ENCODE results near the gene RAP1GAP. TPM values are rescaled to one million over a fixed set of nuclear protein-coding genes. Genes with fewer than 3 reads are reported as not detected.
"Not testable (repeated sequence)": the region's sequence is repeated elsewhere in the genome, so short reads cannot be mapped to it uniquely, and the experiment has no call there.

RAP1GAP gene
- polyA plus RNA-seq, 4 donors, result 15.9 to 81.8 (median 19.4) TPM

GRCh38 chr1:21567241-21568005 is 101.7 kb downstream of the RAP1GAP start:
- 85 to 93% (median 85%) methylated on average over 24 of the region's 24 CpGs for WGBS, 3 donors
- Histone ChIP-seq H3K4me1 (ENCODE audit: control insufficient read depth in 3 of 3, insufficient read depth in 2 of 3, low read depth in 1 of 3, low read length in 2 of 3) (peaks cover 0 to 6% (median 0%) of the 10 kb centered on the region in 3 donors), H3K36me3 (ENCODE audit: control insufficient read depth in 3 of 3, insufficient read depth in 2 of 3, low read depth in 1 of 3, low read length in 3 of 3) (no peaks in the 10 kb centered on the region), H3K27me3 (ENCODE audit: control insufficient read depth in 3 of 3, insufficient read depth in 3 of 3, low read length in 3 of 3) (no peaks in the 10 kb centered on the region), H3K27ac (ENCODE audit: low read depth in 1 of 3, low read length in 2 of 3) (no peak overlapping the region), H3K4me3 (ENCODE audit: low read depth in 1 of 3, low read length in 3 of 3) (no peak overlapping the region), H3K9me3 (ENCODE audit: control insufficient read depth in 2 of 2, insufficient read depth in 1 of 2, low read depth in 1 of 2, low read length in 1 of 2) (peaks cover 0 to 8% of the 10 kb centered on the region in 2 donors)
- DNase-seq (no peak), FAIRE-seq (no peak)

GRCh38 chr1:21566361-21566760 is 102.8 kb downstream of the RAP1GAP start:
- FAIRE-seq; H3K9me3 ChIP-seq (ENCODE audit: control insufficient read depth in 2 of 2, insufficient read depth in 1 of 2, low read depth in 1 of 2, low read length in 1 of 2); H3K27me3 ChIP-seq (ENCODE audit: control insufficient read depth in 3 of 3, insufficient read depth in 3 of 3, low read length in 3 of 3); H3K4me1 ChIP-seq (ENCODE audit: control insufficient read depth in 3 of 3, insufficient read depth in 2 of 3, low read depth in 1 of 3, low read length in 2 of 3); DNase-seq; H3K36me3 ChIP-seq (ENCODE audit: control insufficient read depth in 3 of 3, insufficient read depth in 2 of 3, low read depth in 1 of 3, low read length in 3 of 3); H3K4me3 ChIP-seq (ENCODE audit: low read depth in 1 of 3, low read length in 3 of 3); H3K27ac ChIP-seq (ENCODE audit: low read depth in 1 of 3, low read length in 2 of 3): not testable (repeated sequence)
- 89 to 92% (median 91%) methylated on average over 15 of the region's 15 CpGs for WGBS, 3 donors

GRCh38 chr1:21565285-21565684 is 103.9 kb downstream of the RAP1GAP start:
- 42 to 65% (median 42%) methylated on average over 8 of the region's 8 CpGs for WGBS, 3 donors
- no peak for FAIRE-seq

GRCh38 chr1:21564521-21565095 is 104.5 kb downstream of the RAP1GAP start:
- Histone ChIP-seq H3K4me1 (ENCODE audit: control insufficient read depth in 3 of 3, insufficient read depth in 2 of 3, low read depth in 1 of 3, low read length in 2 of 3) (peaks cover 0 to 3% (median 0%) of the 10 kb centered on the region in 3 donors), H3K36me3 (ENCODE audit: control insufficient read depth in 3 of 3, insufficient read depth in 2 of 3, low read depth in 1 of 3, low read length in 3 of 3) (no peaks in the 10 kb centered on the region), H3K4me3 (ENCODE audit: low read depth in 1 of 3, low read length in 3 of 3) (no peak overlapping the region), H3K27ac (ENCODE audit: low read depth in 1 of 3, low read length in 2 of 3) (no peak overlapping the region), H3K27me3 (ENCODE audit: control insufficient read depth in 3 of 3, insufficient read depth in 3 of 3, low read length in 3 of 3) (no peaks in the 10 kb centered on the region), H3K9me3 (ENCODE audit: control insufficient read depth in 2 of 2, insufficient read depth in 1 of 2, low read depth in 1 of 2, low read length in 1 of 2) (no peaks in the 10 kb centered on the region)
- no peak for DNase-seq
- WGBS, 3 donors, result 74 to 86% (median 76%) methylated on average over 14 of the region's 14 CpGs
- no peak for FAIRE-seq

More at GRCh38 chr1:21565285-21565684, 103.9 kb downstream of the RAP1GAP start:
- Histone ChIP-seq H3K4me3 (ENCODE audit: low read depth in 1 of 3, low read length in 3 of 3) (no peak overlapping the region), H3K27me3 (ENCODE audit: control insufficient read depth in 3 of 3, insufficient read depth in 3 of 3, low read length in 3 of 3) (no peaks in the 10 kb centered on the region), H3K9me3 (ENCODE audit: control insufficient read depth in 2 of 2, insufficient read depth in 1 of 2, low read depth in 1 of 2, low read length in 1 of 2) (no peaks in the 10 kb centered on the region), H3K4me1 (ENCODE audit: control insufficient read depth in 3 of 3, insufficient read depth in 2 of 3, low read depth in 1 of 3, low read length in 2 of 3) (peaks cover 0 to 6% (median 0%) of the 10 kb centered on the region in 3 donors), H3K27ac (ENCODE audit: low read depth in 1 of 3, low read length in 2 of 3) (no peak overlapping the region), H3K36me3 (ENCODE audit: control insufficient read depth in 3 of 3, insufficient read depth in 2 of 3, low read depth in 1 of 3, low read length in 3 of 3) (no peaks in the 10 kb centered on the region)
- no peak for DNase-seq

GRCh38 chr1:21563971-21564370 is 105.2 kb downstream of the RAP1GAP start:
- DNase-seq, result no peak
- 88 to 93% (median 88%) methylated on average over 15 to 17 of the region's 17 CpGs for WGBS, 3 donors
- no peaks in the 10 kb centered on the region for H3K9me3 ChIP-seq (ENCODE audit: control insufficient read depth in 2 of 2, insufficient read depth in 1 of 2, low read depth in 1 of 2, low read length in 1 of 2)
- no peaks in the 10 kb centered on the region for H3K36me3 ChIP-seq (ENCODE audit: control insufficient read depth in 3 of 3, insufficient read depth in 2 of 3, low read depth in 1 of 3, low read length in 3 of 3)
- FAIRE-seq, result no peak
- no peaks in the 10 kb centered on the region for H3K27me3 ChIP-seq (ENCODE audit: control insufficient read depth in 3 of 3, insufficient read depth in 3 of 3, low read length in 3 of 3)
- H3K4me3 ChIP-seq (ENCODE audit: low read depth in 1 of 3, low read length in 3 of 3), result no peak overlapping the region
- H3K27ac ChIP-seq (ENCODE audit: low read depth in 1 of 3, low read length in 2 of 3), result no peak overlapping the region
- H3K4me1 ChIP-seq (ENCODE audit: control insufficient read depth in 3 of 3, insufficient read depth in 2 of 3, low read depth in 1 of 3, low read length in 2 of 3), result no peaks in the 10 kb centered on the region

- no peaks in the 10 kb centered on the region for H3K27me3 ChIP-seq (ENCODE audit: control insufficient read depth in 3 of 3, insufficient read depth in 3 of 3, low read length in 3 of 3)
- H3K27ac ChIP-seq (ENCODE audit: low read depth in 1 of 3, low read length in 2 of 3), result no peak overlapping the region
- H3K9me3 ChIP-seq (ENCODE audit: control insufficient read depth in 2 of 2, insufficient read depth in 1 of 2, low read depth in 1 of 2, low read length in 1 of 2), result no peaks in the 10 kb centered on the region
- 91 to 94% (median 92%) methylated on average over 15 of the region's 15 CpGs for WGBS, 3 donors
- no peaks in the 10 kb centered on the region for H3K4me1 ChIP-seq (ENCODE audit: control insufficient read depth in 3 of 3, insufficient read depth in 2 of 3, low read depth in 1 of 3, low read length in 2 of 3)
- H3K36me3 ChIP-seq (ENCODE audit: control insufficient read depth in 3 of 3, insufficient read depth in 2 of 3, low read depth in 1 of 3, low read length in 3 of 3), result no peaks in the 10 kb centered on the region
- FAIRE-seq (no peak), DNase-seq (no peak)
- no peak overlapping the region for H3K4me3 ChIP-seq (ENCODE audit: low read depth in 1 of 3, low read length in 3 of 3)
Observed at GRCh38 chr1:21562896-21563295, 106.3 kb downstream of the RAP1GAP start.

GRCh38 chr1:21560916-21561638 is 108.1 kb downstream of the RAP1GAP start:
- H3K27ac ChIP-seq (ENCODE audit: low read depth in 1 of 3, low read length in 2 of 3), result no peak overlapping the region
- FAIRE-seq, result no peak

GRCh38 chr1:21559788-21560567 is 109.2 kb downstream of the RAP1GAP start:
- DNase-seq, result no peak
- no peaks in the 10 kb centered on the region for H3K9me3 ChIP-seq (ENCODE audit: control insufficient read depth in 2 of 2, insufficient read depth in 1 of 2, low read depth in 1 of 2, low read length in 1 of 2)
- WGBS, 3 donors, result 45 to 71% (median 58%) methylated on average over 5 of the region's 5 CpGs
- H3K27ac ChIP-seq (ENCODE audit: low read depth in 1 of 3, low read length in 2 of 3), result no peak overlapping the region
- H3K4me1 ChIP-seq (ENCODE audit: control insufficient read depth in 3 of 3, insufficient read depth in 2 of 3, low read depth in 1 of 3, low read length in 2 of 3), result no peaks in the 10 kb centered on the region
- H3K4me3 ChIP-seq (ENCODE audit: low read depth in 1 of 3, low read length in 3 of 3), result no peak overlapping the region
- H3K27me3 ChIP-seq (ENCODE audit: control insufficient read depth in 3 of 3, insufficient read depth in 3 of 3, low read length in 3 of 3), result no peaks in the 10 kb centered on the region
- no peaks in the 10 kb centered on the region for H3K36me3 ChIP-seq (ENCODE audit: control insufficient read depth in 3 of 3, insufficient read depth in 2 of 3, low read depth in 1 of 3, low read length in 3 of 3)
- FAIRE-seq, result no peak

More at GRCh38 chr1:21560916-21561638, 108.1 kb downstream of the RAP1GAP start:
- 77 to 88% (median 86%) methylated on average over 12 of the region's 12 CpGs for WGBS, 3 donors
- Histone ChIP-seq H3K9me3 (ENCODE audit: control insufficient read depth in 2 of 2, insufficient read depth in 1 of 2, low read depth in 1 of 2, low read length in 1 of 2) (no peaks in the 10 kb centered on the region), H3K4me1 (ENCODE audit: control insufficient read depth in 3 of 3, insufficient read depth in 2 of 3, low read depth in 1 of 3, low read length in 2 of 3) (no peaks in the 10 kb centered on the region), H3K27me3 (ENCODE audit: control insufficient read depth in 3 of 3, insufficient read depth in 3 of 3, low read length in 3 of 3) (no peaks in the 10 kb centered on the region), H3K36me3 (ENCODE audit: control insufficient read depth in 3 of 3, insufficient read depth in 2 of 3, low read depth in 1 of 3, low read length in 3 of 3) (no peaks in the 10 kb centered on the region), H3K4me3 (ENCODE audit: low read depth in 1 of 3, low read length in 3 of 3) (no peak overlapping the region)
- DNase-seq, result no peak

Measured in small intestine (tissue), 7 donors.